ENCODE measurements around the gene PABPC3. TPM values are rescaled to one million over a fixed set of nuclear protein-coding genes. Genes with fewer than 3 reads are reported as not detected.
A peak's percentile ranks its signal among the peaks of the same experiment; 100 is the strongest.

The PABPC3 gene
- total RNA-seq, 2 donors from 2014 or later = 0.15 to 0.35 TPM

GRCh38 chr13:25111585-25111956 lies 15.6 kb downstream of the PABPC3 start:
- no peaks in the 10 kb centered on the region for H3K36me3 Mint-ChIP-seq (ENCODE audit: low read depth)
- H3K4me3 Mint-ChIP-seq = no peak overlapping the region
- H3K36me3 ChIP-seq (ENCODE audit: control insufficient read depth, insufficient read depth, low read length) = no peaks in the 10 kb centered on the region
- DNase-seq = no peak
- H3K4me1 Mint-ChIP-seq = peaks cover 10% of the 10 kb centered on the region
- no peak overlapping the region for H3K27ac Mint-ChIP-seq
- no peaks in the 10 kb centered on the region for H3K27me3 Mint-ChIP-seq (ENCODE audit: insufficient read depth)
- no peaks in the 10 kb centered on the region for H3K4me1 ChIP-seq (ENCODE audit: control insufficient read depth, insufficient read depth, low read length)
- H3K27me3 ChIP-seq (ENCODE audit: control insufficient read depth, insufficient read depth, low read length, poor library complexity, severe bottlenecking) = no peaks in the 10 kb centered on the region
- WGBS, 2 experiments (ENCODE audit: insufficient coverage in 1 of 2, insufficient read length in 1 of 2) = 85% methylated on average over 2 of the region's 2 CpGs; no CpG with 5 or more reads in 1 of the 2 experiments
- no peak overlapping the region for H3K27ac ChIP-seq (ENCODE audit: low read depth, low read length)
- H3K9me3 Mint-ChIP-seq = no peaks in the 10 kb centered on the region
- H3K9me3 ChIP-seq (ENCODE audit: control insufficient read depth, low read length) = no peaks in the 10 kb centered on the region
- no peak overlapping the region for H3K9ac ChIP-seq (ENCODE audit: extremely low read depth, low read length, poor library complexity, severe bottlenecking)
- H3K4me3 ChIP-seq (ENCODE audit: low read length) = no peak overlapping the region
- no peak for TF ChIP-seq CTCF (conservative IDR thresholded peaks at IDR 0.05)

GRCh38 chr13:25112695-25113255 lies 16.8 kb downstream of the PABPC3 start:
- no peak for DNase-seq
- Mint-ChIP-seq H3K9me3 (no peaks in the 10 kb centered on the region), H3K4me3 (no peak overlapping the region), H3K27ac (no peak overlapping the region), H3K4me1 (peaks cover 10% of the 10 kb centered on the region), H3K36me3 (ENCODE audit: low read depth) (no peaks in the 10 kb centered on the region), H3K27me3 (ENCODE audit: insufficient read depth) (no peaks in the 10 kb centered on the region)
- Histone ChIP-seq H3K27me3 (ENCODE audit: control insufficient read depth, insufficient read depth, low read length, poor library complexity, severe bottlenecking) (no peaks in the 10 kb centered on the region), H3K9me3 (ENCODE audit: control insufficient read depth, low read length) (no peaks in the 10 kb centered on the region), H3K27ac (ENCODE audit: low read depth, low read length) (no peak overlapping the region), H3K4me1 (ENCODE audit: control insufficient read depth, insufficient read depth, low read length) (no peaks in the 10 kb centered on the region), H3K9ac (ENCODE audit: extremely low read depth, low read length, poor library complexity, severe bottlenecking) (no peak overlapping the region), H3K4me3 (ENCODE audit: low read length) (no peak overlapping the region), H3K36me3 (ENCODE audit: control insufficient read depth, insufficient read depth, low read length) (no peaks in the 10 kb centered on the region)
- WGBS, 2 experiments (ENCODE audit: insufficient coverage in 1 of 2, insufficient read length in 1 of 2) = 69 to 85% methylated on average over 2 to 3 of the region's 3 CpGs
- no peak for TF ChIP-seq CTCF (conservative IDR thresholded peaks at IDR 0.05)

GRCh38 chr13:25114220-25114619 lies 18.3 kb downstream of the PABPC3 start:
- H3K4me1 Mint-ChIP-seq = peaks cover 12% of the 10 kb centered on the region
- 36 to 100% methylated on average over 1 to 3 of the region's 3 CpGs for WGBS, 2 experiments (ENCODE audit: insufficient coverage in 1 of 2, insufficient read length in 1 of 2)
- Histone ChIP-seq H3K36me3 (ENCODE audit: control insufficient read depth, insufficient read depth, low read length) (no peaks in the 10 kb centered on the region), H3K4me1 (ENCODE audit: control insufficient read depth, insufficient read depth, low read length) (no peaks in the 10 kb centered on the region), H3K27ac (ENCODE audit: low read depth, low read length) (no peak overlapping the region), H3K4me3 (ENCODE audit: low read length) (no peak overlapping the region), H3K9ac (ENCODE audit: extremely low read depth, low read length, poor library complexity, severe bottlenecking) (no peak overlapping the region), H3K9me3 (ENCODE audit: control insufficient read depth, low read length) (no peaks in the 10 kb centered on the region), H3K27me3 (ENCODE audit: control insufficient read depth, insufficient read depth, low read length, poor library complexity, severe bottlenecking) (no peaks in the 10 kb centered on the region)
- peaks cover 4% of the 10 kb centered on the region for H3K27me3 Mint-ChIP-seq (ENCODE audit: insufficient read depth)
- peak; percentile 93 for TF ChIP-seq CTCF (conservative IDR thresholded peaks at IDR 0.05)
- DNase-seq = peak; percentile 95
- no peaks in the 10 kb centered on the region for H3K36me3 Mint-ChIP-seq (ENCODE audit: low read depth)
- H3K27ac Mint-ChIP-seq = peak overlapping the region; percentile 52
- H3K4me3 Mint-ChIP-seq = no peak overlapping the region
- H3K9me3 Mint-ChIP-seq = no peaks in the 10 kb centered on the region

Data from endodermal cell (in vitro differentiated cells).